Cortex of kidney (tissue), 1 donor: Measurements from ENCODE around the gene CTSS.
"Not testable (repeated sequence)": the region's sequence is repeated elsewhere in the genome, so short reads cannot be mapped to it uniquely, and the experiment has no call there.

Experiments
- DNase-seq: peaks from one replicate; lab custom pipeline; 2025; lab: John Stamatoyannopoulos, UW

Gene CTSS

DNA sequence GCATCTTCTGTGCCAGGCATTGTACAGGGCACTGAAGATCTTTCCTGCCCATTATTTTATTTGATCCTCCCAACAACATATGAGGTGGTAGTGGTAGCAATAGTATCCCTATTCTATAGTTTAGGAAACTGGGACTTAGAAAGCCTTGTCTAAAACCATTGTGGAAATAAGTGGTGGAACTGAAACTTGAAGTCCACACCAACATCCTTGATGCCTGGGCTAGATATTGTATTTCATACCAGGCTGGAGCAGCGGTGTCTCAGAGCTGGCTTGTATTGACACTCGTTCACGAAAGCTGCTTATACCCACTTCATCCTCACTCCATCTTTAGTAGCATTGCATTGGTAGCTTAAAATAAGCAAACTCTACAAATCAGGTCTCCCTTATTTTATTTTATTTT is 9.7 kb upstream of the CTSS start:
- DNase-seq: no peak

DNA sequence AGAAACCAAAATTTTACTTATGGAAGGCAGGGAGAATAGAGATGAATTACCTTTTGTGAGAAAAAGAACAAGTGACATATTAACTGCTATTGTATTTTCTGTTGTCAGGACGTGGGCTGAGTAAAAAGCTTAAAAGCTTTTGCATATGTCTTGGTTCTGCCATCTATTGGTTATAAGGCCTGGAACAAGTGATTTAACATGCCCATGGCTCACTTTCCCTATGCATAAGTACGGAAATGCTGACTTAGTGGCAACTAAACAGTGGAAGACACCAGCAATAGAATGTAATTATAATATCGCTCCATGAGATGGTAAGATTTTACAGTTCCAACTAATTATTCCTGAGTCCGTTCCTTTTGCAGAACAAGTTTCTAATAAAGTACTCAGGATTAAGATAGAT is 6.7 kb upstream of the CTSS start:
- DNase-seq: no peak

GRCh38 chr1:150767704-150768103 is 2.1 kb upstream of the CTSS start:
- not testable (repeated sequence) for DNase-seq

DNA sequence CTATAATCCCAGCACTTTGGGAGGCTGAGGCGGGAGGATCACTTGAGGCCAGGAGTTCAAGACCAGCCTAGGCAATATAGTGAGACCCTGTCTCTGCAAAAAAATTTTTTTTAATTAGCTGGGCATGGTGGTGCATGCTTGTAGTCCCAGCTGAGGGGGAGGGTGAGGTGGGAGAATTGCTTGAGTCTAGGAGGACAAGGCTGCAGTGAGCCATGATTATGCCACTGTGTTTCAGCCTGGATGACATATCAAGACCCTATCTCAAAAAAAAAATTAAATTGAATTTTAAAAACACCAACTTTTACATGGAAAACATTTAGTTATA is 361 bp upstream of the CTSS start:
- not testable (repeated sequence) for DNase-seq

DNA sequence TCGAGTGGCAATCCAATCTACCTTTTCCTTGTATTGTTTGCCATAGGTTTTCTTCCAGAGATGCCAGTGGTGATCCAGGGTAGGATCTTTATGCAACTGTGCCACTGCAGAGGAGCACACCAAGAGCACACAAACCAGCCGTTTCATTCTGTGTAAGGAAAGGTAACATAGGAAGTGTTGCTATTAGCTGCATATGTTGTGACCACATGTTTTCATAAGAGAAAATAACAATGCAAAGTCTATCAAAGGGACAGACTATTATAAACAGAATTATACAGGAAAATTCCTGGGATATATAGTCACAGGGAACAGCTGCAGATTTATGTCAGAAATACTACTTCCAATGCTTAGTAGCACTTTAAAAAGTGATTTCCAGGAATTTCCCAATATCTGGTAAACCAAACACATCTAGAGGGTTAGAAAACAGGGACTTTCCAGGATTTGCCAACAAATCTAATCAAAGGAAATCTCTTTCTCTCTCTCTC is 919 bp downstream of the CTSS start:
- no peak for DNase-seq

DNA sequence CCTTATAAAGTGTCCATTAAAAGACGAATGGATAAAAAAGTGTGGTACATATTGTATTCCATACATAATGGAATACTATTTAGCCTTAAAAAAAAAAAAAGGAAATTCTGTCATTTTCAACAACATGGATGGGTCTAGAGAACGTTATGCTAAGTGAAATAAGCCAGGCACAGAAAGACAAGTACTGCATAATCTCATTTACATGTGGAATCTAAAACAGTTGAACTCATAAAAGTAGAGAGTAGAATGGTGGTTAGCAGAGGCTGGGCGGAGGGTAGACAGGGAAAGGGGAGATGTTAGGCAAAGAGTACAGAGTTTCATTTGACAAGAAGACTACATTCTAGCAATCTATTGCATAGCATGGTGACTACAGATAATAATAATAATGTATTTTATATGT is 2.6 kb downstream of the CTSS start:
- DNase-seq: no peak

DNA sequence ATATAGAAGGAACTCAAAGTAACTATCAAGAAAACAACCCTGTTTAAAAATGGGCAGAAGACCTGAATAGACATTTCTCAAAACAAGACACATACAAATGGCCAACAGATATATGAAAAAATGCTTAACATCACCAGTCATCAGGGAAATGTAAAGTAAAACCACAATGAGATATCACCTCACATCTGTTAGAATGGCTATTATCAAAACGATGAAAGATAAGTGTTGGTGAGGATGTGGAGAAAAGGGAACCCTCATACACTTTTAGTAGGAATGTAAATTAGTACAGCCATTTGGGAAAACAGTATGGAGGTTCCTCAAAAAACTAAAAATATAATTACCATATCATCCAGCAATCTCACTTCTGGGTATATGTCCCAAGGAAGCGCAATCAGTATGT is 3.0 kb downstream of the CTSS start:
- DNase-seq: no peak

DNA sequence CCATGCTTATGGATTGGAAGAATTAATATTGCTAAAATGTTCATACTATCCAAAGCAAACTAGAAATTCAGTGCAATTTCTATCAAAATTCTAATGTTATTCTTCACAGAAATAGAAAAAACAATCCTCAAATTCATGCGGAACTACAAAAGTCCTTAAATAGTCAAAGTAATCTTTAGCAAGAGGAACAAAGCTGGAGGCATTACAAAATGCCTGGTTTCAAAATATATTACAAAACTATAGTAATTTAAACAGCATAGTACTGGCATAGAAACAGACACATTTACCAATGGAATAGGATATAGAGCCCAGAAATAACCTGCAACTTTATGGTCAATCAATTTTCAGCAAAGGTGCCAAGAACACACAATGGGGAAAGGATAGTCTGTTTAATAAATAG is 3.8 kb downstream of the CTSS start:
- DNase-seq: no peak

DNA sequence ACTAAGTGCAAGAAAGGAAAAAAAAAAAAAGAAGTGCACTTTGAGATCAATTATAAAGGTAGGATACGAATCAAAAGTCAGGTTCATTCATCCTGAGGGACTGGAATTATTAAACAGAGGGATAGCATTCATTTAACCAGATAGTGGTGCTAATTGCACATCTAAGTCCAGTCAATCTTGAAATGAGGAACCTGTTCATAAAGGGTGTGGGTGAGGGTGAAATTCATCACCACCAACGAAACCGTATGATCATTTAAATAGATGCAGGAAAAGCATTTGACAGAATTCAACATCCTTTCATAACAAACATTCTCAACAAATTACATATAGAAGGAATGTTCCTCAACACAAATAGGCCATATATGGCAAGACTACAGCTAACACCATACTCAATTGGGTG is 5.6 kb downstream of the CTSS start:
- no peak for DNase-seq

DNA sequence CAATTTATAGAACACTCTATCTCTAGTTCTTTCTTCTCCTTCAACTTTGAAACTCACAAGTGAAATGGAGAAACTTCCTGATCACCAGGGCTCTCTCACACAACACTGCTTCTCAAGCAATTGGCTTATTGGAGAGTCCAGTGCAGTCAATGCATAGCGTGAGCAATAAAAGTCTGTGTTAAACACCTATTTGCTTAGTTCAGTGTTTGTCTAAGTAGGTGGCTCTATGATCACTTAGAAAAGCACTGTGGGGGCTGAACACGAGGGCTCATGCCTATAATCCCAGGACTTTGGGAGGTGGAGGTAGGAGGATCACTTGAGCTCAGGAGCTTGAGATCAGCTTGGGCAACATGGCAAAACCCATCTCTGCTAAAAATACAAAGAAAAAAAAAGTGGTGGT is 12.2 kb downstream of the CTSS start:
- no peak for DNase-seq

- no peak for DNase-seq
Measured at GRCh38 chr1:150751443-150751842, 14.1 kb downstream of the CTSS start.

- DNase-seq: no peak
Measured at GRCh38 chr1:150749720-150750311, 15.8 kb downstream of the CTSS start.

- no peak for DNase-seq
Measured at GRCh38 chr1:150748878-150749719, 16.5 kb downstream of the CTSS start.

DNA sequence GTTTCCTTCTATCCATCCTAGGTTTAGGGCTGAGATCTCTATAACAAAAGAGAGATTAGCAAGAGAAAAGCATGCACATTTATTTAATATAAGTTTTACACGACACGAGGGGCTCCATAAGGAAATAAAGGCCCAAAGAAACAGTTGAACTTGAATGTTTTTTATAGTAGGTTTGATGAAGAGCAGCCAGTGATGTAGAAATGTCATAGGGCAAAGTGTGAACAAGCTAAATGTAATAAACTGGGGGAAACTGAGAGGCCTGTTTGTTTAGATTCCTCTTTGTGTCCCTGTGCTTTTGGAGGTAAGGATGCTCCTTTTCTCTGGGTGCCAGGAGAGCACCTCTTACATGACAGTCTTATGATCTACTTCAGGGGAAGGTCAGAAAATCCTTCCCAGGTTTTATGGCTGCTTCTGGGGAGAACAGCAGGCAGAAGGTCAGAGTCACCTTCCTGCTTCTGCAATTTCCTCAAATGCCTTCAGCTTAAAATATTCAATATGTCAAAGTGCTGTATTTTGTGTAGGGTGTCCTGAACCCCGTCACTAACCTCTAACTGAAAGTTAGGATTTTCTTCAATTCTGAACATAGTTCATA is 35.4 kb downstream of the CTSS start:
- no peak for DNase-seq

- no peak for DNase-seq
Measured at GRCh38 chr1:150724336-150724735, 41.2 kb downstream of the CTSS start.

- no peak for DNase-seq
Measured at GRCh38 chr1:150720703-150721102, 44.9 kb downstream of the CTSS start, which contains the start of gene HORMAD1. Gene HORMAD1, minus strand, starts transcription at chr1:150720895. Its CDS starts 1,390 bp downstream, at chr1:150719505.

GRCh38 chr1:150720098-150720497 is 45.5 kb downstream of the CTSS start:
- no peak for DNase-seq

GRCh38 chr1:150718225-150718891 is 47.2 kb downstream of the CTSS start:
- no peak for DNase-seq

GRCh38 chr1:150709031-150709430 is 56.5 kb downstream of the CTSS start:
- DNase-seq: not testable (repeated sequence)

- no peak for DNase-seq
Measured at GRCh38 chr1:150708595-150708994, 57.0 kb downstream of the CTSS start.

DNA sequence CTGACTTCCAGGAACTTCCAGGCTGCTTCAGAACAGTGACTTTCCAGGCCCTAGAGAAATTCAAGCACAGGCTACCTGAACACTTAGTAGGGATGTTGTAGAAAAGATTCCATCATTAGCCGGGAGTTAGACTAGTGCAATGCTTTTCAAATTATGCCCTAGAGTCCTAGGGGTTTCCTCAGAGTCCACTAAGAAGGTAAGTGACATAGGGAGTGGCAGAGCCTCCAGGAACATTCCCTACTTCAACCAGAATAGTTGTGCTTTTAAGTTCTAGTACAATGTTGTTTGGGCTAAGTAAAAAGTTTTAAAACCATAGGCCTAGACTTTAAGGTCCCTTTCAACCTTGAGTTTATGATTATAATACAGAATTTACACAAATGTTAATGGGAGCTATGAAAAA is 59.5 kb downstream of the CTSS start:
- DNase-seq: no peak

DNA sequence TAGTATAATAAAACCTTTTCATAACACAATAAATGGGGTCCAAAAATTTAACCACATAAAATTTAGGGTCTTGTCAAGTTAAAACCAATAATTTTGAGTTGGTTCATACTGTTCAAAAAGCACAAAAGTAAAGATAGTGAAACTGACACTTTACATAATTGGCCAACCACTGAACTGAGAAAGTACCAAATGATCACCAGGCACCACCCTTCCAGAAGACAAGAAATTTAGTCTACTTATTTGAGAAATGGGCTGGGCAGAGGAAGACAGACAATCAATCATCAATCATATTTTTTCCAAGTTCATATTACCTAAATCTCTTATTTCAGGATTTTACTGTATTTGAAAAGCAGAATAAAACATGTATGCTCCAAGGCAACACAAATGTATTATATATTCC is 62.2 kb downstream of the CTSS start:
- DNase-seq: no peak
